ENCODE results near the gene PIGO. TPM values are rescaled to one million over a fixed set of nuclear protein-coding genes. Genes with fewer than 3 reads are reported as not detected.

Gene PIGO
- total RNA-seq, 2 experiments from 2014 or later: 17.5 to 18.9 TPM

- peaks cover 23% of the 10 kb centered on the region for H3K4me1 Mint-ChIP-seq (ENCODE audit: low read depth)
- H3K4me1 ChIP-seq (ENCODE audit: insufficient read depth, low read length): peaks cover 19% of the 10 kb centered on the region
- ATAC-seq (ENCODE audit: poor library complexity) (peak; percentile 90), DNase-seq (peak; percentile 60 to 90 (median 74))
- H3K4me3 Mint-ChIP-seq: peak within 1 kb of the TSS; percentile 96
- no peaks in the 10 kb centered on the region for H3K9me3 Mint-ChIP-seq
- intact Hi-C loops (cut with DNase I, micrococcal nuclease): loop anchor here in 1 of 2 experiments (1.0 to 10.0 kb wide), 5 partner anchors 17 to 555 kb away; partner anchors contain the start of genes ATOSB, ENHO, PIGO and SIGMAR1
- H3K27me3 ChIP-seq (ENCODE audit: control insufficient read depth in 1 of 2, insufficient read depth in 2 of 2, low read length in 2 of 2): no peaks in the 10 kb centered on the region
- CTCF ChIA-PET: interaction anchor here (0.6 to 4.3 kb wide), 11 partner anchors 8 to 670 kb away, joined by 3 to 26 read pairs (median 5); partner anchors contain the start of genes PIGO, STOML2 and VCP
- no peak for TF ChIP-seq CTCF (IDR thresholded peaks at IDR 0.05)
- H3K27me3 Mint-ChIP-seq: no peaks in the 10 kb centered on the region
- POLR2A ChIA-PET: interaction anchor here (0.6 to 5.0 kb wide), 17 partner anchors 8 to 710 kb away, joined by 3 to 51 read pairs (median 4); partner anchors contain the start of genes ATOSB, DNAJB5, PIGO and STOML2
- H3K4me3 ChIP-seq (ENCODE audit: low read length): peak within 1 kb of the TSS; percentile 69
- H3K27ac Mint-ChIP-seq: peak within 1 kb of the TSS; percentile 91
- peak within 1 kb of the TSS; percentile 43 to 62 for H3K27ac ChIP-seq (ENCODE audit: low read depth in 1 of 2, low read length in 2 of 2)
- H3K36me3 ChIP-seq (ENCODE audit: insufficient read depth, low read length): peaks cover 7% of the 10 kb centered on the region
- peaks cover 5% of the 10 kb centered on the region for H3K36me3 Mint-ChIP-seq (ENCODE audit: low read depth)
- H3K9me3 ChIP-seq (ENCODE audit: control insufficient read depth in 1 of 2, insufficient read depth in 1 of 2, low read length in 2 of 2): no peaks in the 10 kb centered on the region
Observed at GRCh38 chr9:35079426-35080341, 16.7 kb downstream of the PIGO start, which contains the start of gene FANCG. TSS of gene FANCG (minus strand) at chr9:35079942. CDS start at chr9:35079524, 418 bp downstream.

- no peaks in the 10 kb centered on the region for H3K9me3 ChIP-seq (ENCODE audit: control insufficient read depth in 1 of 2, insufficient read depth in 1 of 2, low read length in 2 of 2)
- peak overlapping the region; percentile 69 for H3K4me3 ChIP-seq (ENCODE audit: low read length)
- intact Hi-C loops (cut with DNase I, micrococcal nuclease): loop anchor here in 1 of 2 experiments (2.0 to 10.0 kb wide), 3 partner anchors 36 to 554 kb away; partner anchors contain the start of genes ATOSB, ENHO and SIGMAR1
- Mint-ChIP-seq H3K36me3 (ENCODE audit: low read depth) (peaks cover 8% of the 10 kb centered on the region), H3K27me3 (no peaks in the 10 kb centered on the region), H3K4me1 (ENCODE audit: low read depth) (peaks cover 23% of the 10 kb centered on the region), H3K4me3 (peak overlapping the region; percentile 96), H3K9me3 (no peaks in the 10 kb centered on the region), H3K27ac (peak overlapping the region; percentile 91)
- H3K27me3 ChIP-seq (ENCODE audit: control insufficient read depth in 1 of 2, insufficient read depth in 2 of 2, low read length in 2 of 2): no peaks in the 10 kb centered on the region
- no peak for ATAC-seq (ENCODE audit: poor library complexity)
- DNase-seq: no peak
- POLR2A ChIA-PET: interaction anchor here (0.9 to 5.0 kb wide), 10 partner anchors 7 to 179 kb away, joined by 3 to 51 read pairs (median 9); partner anchors contain the start of genes ATOSB, PIGO, STOML2 and VCP
- CTCF ChIA-PET: interaction anchor here (1.0 to 4.3 kb wide), 3 partner anchors 10 to 180 kb away, joined by 3 to 26 read pairs (median 8); partner anchors contain the start of gene PIGO
- peak overlapping the region; percentile 43 to 62 for H3K27ac ChIP-seq (ENCODE audit: low read depth in 1 of 2, low read length in 2 of 2)
- no peak for TF ChIP-seq CTCF (IDR thresholded peaks at IDR 0.05)
- H3K4me1 ChIP-seq (ENCODE audit: insufficient read depth, low read length): peaks cover 19% of the 10 kb centered on the region
- peaks cover 7% of the 10 kb centered on the region for H3K36me3 ChIP-seq (ENCODE audit: insufficient read depth, low read length)
Observed at GRCh38 chr9:35079041-35079425, 17.4 kb downstream of the PIGO start.

- no peak overlapping the region for H3K27ac ChIP-seq (ENCODE audit: low read depth in 1 of 2, low read length in 2 of 2)
- POLR2A ChIA-PET: interaction anchor here (5.0 kb wide), 1 partner anchor 16 kb away, joined by 51 read pairs; the partner anchor contains the start of gene PIGO
- no peak for TF ChIP-seq CTCF (IDR thresholded peaks at IDR 0.05)
- peak overlapping the region; percentile 96 for H3K4me3 Mint-ChIP-seq
- ATAC-seq (ENCODE audit: poor library complexity): no peak
- CTCF ChIA-PET: interaction anchor here (1.1 to 4.3 kb wide), 2 partner anchors 18 to 39 kb away, joined by 4 to 26 read pairs; partner anchors contain the start of gene PIGO
- peaks cover 8% of the 10 kb centered on the region for H3K36me3 Mint-ChIP-seq (ENCODE audit: low read depth)
- H3K9me3 ChIP-seq (ENCODE audit: control insufficient read depth in 1 of 2, insufficient read depth in 1 of 2, low read length in 2 of 2): no peaks in the 10 kb centered on the region
- peaks cover 24% of the 10 kb centered on the region for H3K4me1 ChIP-seq (ENCODE audit: insufficient read depth, low read length)
- H3K4me1 Mint-ChIP-seq (ENCODE audit: low read depth): peaks cover 25% of the 10 kb centered on the region
- H3K4me3 ChIP-seq (ENCODE audit: low read length): no peak overlapping the region
- H3K36me3 ChIP-seq (ENCODE audit: insufficient read depth, low read length): peaks cover 7% of the 10 kb centered on the region
- H3K27me3 Mint-ChIP-seq: no peaks in the 10 kb centered on the region
- no peak for DNase-seq
- H3K9me3 Mint-ChIP-seq: no peaks in the 10 kb centered on the region
- H3K27me3 ChIP-seq (ENCODE audit: control insufficient read depth in 1 of 2, insufficient read depth in 2 of 2, low read length in 2 of 2): no peaks in the 10 kb centered on the region
- H3K27ac Mint-ChIP-seq: peak overlapping the region; percentile 91
- intact Hi-C loops (cut with DNase I, micrococcal nuclease): loop anchor here in 1 of 2 experiments (2.0 to 10.0 kb wide), 3 partner anchors 37 to 553 kb away; partner anchors contain the start of genes ATOSB, ENHO and SIGMAR1
Observed at GRCh38 chr9:35078066-35078465, 18.3 kb downstream of the PIGO start.
